ENCODE results near the gene HAGH.

Gene HAGH

DNA sequence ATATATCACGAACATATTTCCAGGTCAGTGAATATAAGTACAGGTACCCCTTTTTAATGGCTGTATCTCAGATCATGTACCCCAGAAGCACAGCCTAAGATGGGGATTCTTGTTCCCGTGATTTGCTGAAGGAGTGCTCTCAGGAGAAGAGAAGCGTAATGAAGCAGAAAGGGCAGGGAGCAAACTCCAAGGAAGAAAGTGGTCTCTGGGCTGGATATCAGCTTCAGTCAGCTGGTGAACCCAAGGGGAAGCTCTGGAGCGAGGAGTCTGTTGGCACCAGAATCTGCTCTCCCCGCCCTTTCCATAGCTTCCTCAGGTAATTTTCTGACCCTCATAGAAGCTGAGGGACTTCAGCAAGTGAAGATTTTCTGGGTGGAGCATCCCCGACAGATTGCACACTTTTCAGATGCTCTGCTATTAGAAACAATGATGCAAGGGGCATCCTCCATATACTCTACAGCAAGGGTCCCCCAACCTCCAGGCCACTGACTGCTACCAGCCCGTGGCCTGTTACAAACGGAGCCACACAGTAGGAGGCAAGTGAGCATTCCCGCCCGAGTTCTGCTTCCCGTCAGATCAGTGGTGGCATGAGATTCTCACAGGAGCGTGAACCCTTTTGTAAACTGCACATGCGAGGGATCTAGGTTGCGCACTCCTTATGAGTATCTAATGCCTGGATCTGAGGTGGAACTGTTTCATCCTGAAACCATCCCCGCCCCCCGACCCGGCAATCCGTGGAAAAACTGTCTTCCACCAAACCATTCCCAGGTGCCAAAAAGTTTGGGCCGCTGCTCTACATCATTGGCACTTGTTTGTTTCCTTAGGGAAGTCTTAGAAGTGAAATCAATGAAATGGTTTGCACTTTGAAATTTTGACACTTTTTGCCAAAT, 4.8 kb upstream of the HAGH start:
- no peak overlapping the region for H3K4me3 ChIP-seq (ENCODE audit: low read depth, low read length)
- no peak for TF ChIP-seq CTCF (IDR thresholded peaks at IDR 0.05; ENCODE audit: borderline replicate concordance, insufficient read depth, low read depth, low read length)

DNA sequence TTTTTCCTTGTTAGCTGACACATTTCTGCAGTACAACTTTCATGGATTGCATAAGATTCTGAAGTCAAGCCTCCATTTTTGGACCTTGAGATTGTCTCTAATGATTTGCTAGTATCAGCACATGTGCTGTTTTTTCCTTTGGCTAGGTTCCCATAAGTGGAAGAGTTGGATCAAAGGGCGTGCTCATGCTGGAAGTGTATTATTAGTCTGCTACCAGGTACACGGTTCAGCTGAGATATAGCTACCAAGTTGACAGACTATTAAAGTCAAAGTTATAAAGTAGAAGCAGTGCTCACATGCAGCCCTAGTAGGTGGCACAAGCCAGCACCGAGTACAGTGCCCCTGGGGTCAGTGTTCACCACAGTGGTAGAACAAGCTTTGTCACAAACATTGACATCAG, 3.6 kb upstream of the HAGH start:
- H3K4me3 ChIP-seq (ENCODE audit: low read depth, low read length), result no peak overlapping the region
- TF ChIP-seq CTCF (IDR thresholded peaks at IDR 0.05; ENCODE audit: borderline replicate concordance, insufficient read depth, low read depth, low read length), result no peak

- no peak for TF ChIP-seq CTCF (IDR thresholded peaks at IDR 0.05; ENCODE audit: borderline replicate concordance, insufficient read depth, low read depth, low read length)
- no peak overlapping the region for H3K4me3 ChIP-seq (ENCODE audit: low read depth, low read length)
Measured at GRCh38 chr16:1828645-1829410, 2.2 kb upstream of the HAGH start.

- 0 out of 2 replicates have a peak, but pooled peaks have one; percentile 22 for TF ChIP-seq CTCF (IDR thresholded peaks at IDR 0.05; ENCODE audit: borderline replicate concordance, insufficient read depth, low read depth, low read length)
Measured at GRCh38 chr16:1825864-1826690, 548 bp downstream of the HAGH start.

DNA sequence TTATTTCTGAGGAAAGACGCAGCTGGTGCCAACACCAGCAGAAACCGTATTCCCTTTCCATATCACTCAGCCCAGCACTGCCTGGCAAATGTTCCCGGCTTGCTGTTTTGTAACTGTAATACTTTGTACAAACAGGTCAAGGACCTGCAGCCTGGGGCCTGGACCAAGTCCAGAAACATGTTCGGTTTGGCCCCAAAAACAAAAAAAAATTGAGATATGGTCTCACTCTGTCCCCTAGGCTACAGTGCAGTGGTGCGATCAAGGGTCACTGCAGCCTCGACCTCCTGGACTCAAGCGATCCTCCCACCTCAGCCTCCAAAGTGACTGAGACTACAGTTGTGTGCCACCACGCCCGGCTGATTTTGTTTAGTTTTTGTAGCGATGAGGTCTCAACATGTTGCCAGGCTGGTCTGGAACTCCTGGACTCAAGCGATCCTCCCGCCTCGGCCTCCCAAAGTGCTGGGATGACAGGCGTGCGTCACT, 1.2 kb downstream of the HAGH start:
- no peak overlapping the region for H3K4me3 ChIP-seq (ENCODE audit: low read depth, low read length)
- no peak for TF ChIP-seq CTCF (IDR thresholded peaks at IDR 0.05; ENCODE audit: borderline replicate concordance, insufficient read depth, low read depth, low read length)

More at GRCh38 chr16:1825864-1826690, 548 bp downstream of the HAGH start:
- peak overlapping the region; percentile 97 for H3K4me3 ChIP-seq (ENCODE audit: low read depth, low read length)

DNA sequence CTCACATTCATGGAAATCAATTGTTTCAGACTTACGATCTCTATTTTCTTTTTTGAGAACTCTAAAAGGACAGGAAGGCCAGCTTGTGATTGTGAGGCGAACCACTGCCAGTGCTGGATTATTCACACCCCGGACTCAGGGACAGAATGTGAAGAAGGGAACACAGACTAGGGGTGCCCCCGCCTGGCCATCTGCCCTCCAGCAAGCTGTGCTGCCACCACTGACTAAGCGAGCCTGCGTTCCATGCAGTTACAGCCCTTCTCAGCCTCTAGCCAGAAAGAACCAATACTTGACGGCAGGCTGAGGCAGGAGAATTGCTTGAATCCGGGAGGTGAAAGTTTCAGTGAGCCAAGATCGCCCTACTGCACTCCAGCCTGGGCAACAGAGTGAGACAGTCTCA, 2.8 kb downstream of the HAGH start:
- no peak overlapping the region for H3K4me3 ChIP-seq (ENCODE audit: low read depth, low read length)
- TF ChIP-seq CTCF (IDR thresholded peaks at IDR 0.05; ENCODE audit: borderline replicate concordance, insufficient read depth, low read depth, low read length), result peak; percentile 37; the same call in 1 of the 2 replicates

Measured in GM12875 (cell line).